ENCODE results near the gene KIAA0586. TPM values are rescaled to one million over a fixed set of nuclear protein-coding genes. Genes with fewer than 3 reads are reported as not detected.

KIAA0586 gene
- total and polyA plus RNA-seq, 9 of the 15 experiments (the other 6 are each of a cell fraction or from before 2014, with no cell fraction given): 11.2 to 30.9 (median 22.6) TPM

DNA sequence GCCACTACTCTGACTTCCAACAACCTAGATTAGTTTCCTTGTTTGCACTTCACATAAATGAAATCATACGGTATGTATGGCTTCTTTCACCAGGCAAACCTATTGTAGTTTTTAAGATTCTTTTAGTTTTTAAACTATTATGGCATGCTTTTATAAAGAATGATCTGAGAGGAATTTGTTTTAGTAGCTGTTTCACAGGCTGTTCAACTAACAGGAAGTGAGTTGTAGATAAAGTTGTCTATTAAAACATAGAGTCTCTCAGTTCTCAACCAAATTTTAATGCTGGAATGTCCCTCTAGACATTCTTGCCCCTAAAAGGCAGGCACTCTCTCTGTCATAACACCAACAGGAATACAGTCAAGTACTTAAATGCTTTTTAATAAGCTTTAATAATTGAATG is 107.5 kb downstream of the KIAA0586 start:
- no peak for TF ChIP-seq CC2D1A (IDR thresholded peaks at IDR 0.05)
- no peak for TF ChIP-seq ZNF778 (CRISPR knock-in tag; IDR thresholded peaks at IDR 0.05)
- TF ChIP-seq, protein P1, sequence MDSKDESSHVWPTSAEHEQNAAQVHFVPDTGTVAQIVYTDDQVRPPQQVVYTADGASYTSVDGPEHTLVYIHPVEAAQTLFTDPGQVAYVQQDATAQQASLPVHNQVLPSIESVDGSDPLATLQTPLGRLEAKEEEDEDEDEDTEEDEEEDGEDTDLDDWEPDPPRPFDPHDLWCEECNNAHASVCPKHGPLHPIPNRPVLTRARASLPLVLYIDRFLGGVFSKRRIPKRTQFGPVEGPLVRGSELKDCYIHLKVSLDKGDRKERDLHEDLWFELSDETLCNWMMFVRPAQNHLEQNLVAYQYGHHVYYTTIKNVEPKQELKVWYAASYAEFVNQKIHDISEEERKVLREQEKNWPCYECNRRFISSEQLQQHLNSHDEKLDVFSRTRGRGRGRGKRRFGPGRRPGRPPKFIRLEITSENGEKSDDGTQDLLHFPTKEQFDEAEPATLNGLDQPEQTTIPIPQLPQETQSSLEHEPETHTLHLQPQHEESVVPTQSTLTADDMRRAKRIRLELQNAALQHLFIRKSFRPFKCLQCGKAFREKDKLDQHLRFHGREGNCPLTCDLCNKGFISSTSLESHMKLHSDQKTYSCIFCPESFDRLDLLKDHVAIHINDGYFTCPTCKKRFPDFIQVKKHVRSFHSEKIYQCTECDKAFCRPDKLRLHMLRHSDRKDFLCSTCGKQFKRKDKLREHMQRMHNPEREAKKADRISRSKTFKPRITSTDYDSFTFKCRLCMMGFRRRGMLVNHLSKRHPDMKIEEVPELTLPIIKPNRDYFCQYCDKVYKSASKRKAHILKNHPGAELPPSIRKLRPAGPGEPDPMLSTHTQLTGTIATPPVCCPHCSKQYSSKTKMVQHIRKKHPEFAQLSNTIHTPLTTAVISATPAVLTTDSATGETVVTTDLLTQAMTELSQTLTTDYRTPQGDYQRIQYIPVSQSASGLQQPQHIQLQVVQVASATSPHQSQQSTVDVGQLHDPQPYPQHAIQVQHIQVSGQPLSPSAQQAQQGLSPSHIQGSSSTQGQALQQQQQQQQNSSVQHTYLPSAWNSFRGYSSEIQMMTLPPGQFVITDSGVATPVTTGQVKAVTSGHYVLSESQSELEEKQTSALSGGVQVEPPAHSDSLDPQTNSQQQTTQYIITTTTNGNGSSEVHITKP (IDR thresholded peaks at IDR 0.05; ENCODE audit: partially characterized antibody): no peak
- TF ChIP-seq, protein P2, sequence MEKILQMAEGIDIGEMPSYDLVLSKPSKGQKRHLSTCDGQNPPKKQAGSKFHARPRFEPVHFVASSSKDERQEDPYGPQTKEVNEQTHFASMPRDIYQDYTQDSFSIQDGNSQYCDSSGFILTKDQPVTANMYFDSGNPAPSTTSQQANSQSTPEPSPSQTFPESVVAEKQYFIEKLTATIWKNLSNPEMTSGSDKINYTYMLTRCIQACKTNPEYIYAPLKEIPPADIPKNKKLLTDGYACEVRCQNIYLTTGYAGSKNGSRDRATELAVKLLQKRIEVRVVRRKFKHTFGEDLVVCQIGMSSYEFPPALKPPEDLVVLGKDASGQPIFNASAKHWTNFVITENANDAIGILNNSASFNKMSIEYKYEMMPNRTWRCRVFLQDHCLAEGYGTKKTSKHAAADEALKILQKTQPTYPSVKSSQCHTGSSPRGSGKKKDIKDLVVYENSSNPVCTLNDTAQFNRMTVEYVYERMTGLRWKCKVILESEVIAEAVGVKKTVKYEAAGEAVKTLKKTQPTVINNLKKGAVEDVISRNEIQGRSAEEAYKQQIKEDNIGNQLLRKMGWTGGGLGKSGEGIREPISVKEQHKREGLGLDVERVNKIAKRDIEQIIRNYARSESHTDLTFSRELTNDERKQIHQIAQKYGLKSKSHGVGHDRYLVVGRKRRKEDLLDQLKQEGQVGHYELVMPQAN (IDR thresholded peaks at IDR 0.05; ENCODE audit: borderline replicate concordance): no peak
- Histone ChIP-seq H3K27me3 (ENCODE audit: control insufficient read depth in 2 of 2, insufficient read depth in 2 of 2, low read length in 2 of 2) (no peaks in the 10 kb centered on the region), H3K27ac (ENCODE audit: extremely low read depth, low read depth, low read length) (peak overlapping the region; percentile 16; the same call in 1 of the 3 replicates), H2AFZ (ENCODE audit: low read depth, low read length) (no peak overlapping the region), H3K9ac (ENCODE audit: insufficient read depth in 1 of 2, low read depth in 2 of 2, low read length in 2 of 2) (no peak overlapping the region), H3K9me3 (replicated peaks; ENCODE audit: control insufficient read depth, insufficient read depth, low read depth, low read length) (no peaks in the 10 kb centered on the region), H3K9me1 (ENCODE audit: control insufficient read depth, insufficient read depth, low read length) (no peaks in the 10 kb centered on the region), H3K4me3 (no peak overlapping the region), H3K79me2 (ENCODE audit: control insufficient read depth, insufficient read depth, low read length) (no peaks in the 10 kb centered on the region), H4K20me1 (replicated peaks; ENCODE audit: control insufficient read depth, insufficient read depth, low read length) (no peaks in the 10 kb centered on the region), H3K36me3 (ENCODE audit: control insufficient read depth, insufficient read depth, low read length) (no peaks in the 10 kb centered on the region), H3K4me1 (replicated peaks in 1 of 2; ENCODE audit: control insufficient read depth in 2 of 2, insufficient read depth in 2 of 2, low read length in 2 of 2) (no peaks in the 10 kb centered on the region), H3K4me2 (ENCODE audit: insufficient read depth, low read length) (no peak overlapping the region)
- DNase-seq (ENCODE audit: extremely low read depth in 1 of 4, low spot score in 3 of 4) (no peak), ATAC-seq (no peak), FAIRE-seq (no peak)
- no TSS peak for BruUV-seq (replicated peaks)
- CTCF ChIA-PET (ENCODE audit: low intra/inter-chr PET ratio): no interaction called here
- in situ Hi-C loops (cut with MboI): no loop called here
- 71% methylated on average over 1 of the region's 1 CpG for WGBS (ENCODE audit: insufficient coverage, low coverage, missing lambda C conversion rate)
- intact Hi-C loops (cut with micrococcal nuclease): no loop called here
- POLR2A ChIA-PET: no interaction called here
